GM21529 (cell line): ENCODE measurements around the gene PAX8.
"Not testable (repeated sequence)": the region's sequence is repeated elsewhere in the genome, so short reads cannot be mapped to it uniquely, and the experiment has no call there.

ENCODE experiments used
- ATAC-seq: cut with Tn5 transposase; IDR thresholded peaks from one replicate; pipeline ENCODE4 v1.9.1; 2021; ENCODE audit not compliant: unreplicated experiment

PAX8 gene

DNA sequence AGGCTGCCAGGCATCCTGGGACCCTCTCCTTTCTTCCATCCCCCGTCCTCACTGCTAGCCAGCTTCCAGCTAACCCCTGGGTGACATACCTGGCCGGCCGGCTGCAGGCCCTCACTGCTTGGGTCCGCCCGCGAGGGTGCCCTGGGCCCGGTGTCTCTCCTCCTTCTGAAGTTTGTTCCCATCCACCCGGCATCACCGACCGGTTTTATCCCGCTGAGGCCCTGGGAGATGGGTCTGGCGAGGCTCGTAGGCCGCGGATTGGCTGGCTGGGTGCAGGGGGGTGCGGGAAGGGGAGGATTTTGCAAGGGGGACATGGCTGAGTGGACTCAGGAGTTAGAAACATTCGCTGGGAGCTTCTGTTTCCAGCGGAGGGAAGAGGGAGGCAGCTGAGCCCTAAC lies at the start of gene PAX8:
PAX8 (minus strand) TSS at position 180 of the 398 bp plus-strand sequence. CDS start 527 bp downstream, outside the sequence.
- ATAC-seq: no peak

DNA sequence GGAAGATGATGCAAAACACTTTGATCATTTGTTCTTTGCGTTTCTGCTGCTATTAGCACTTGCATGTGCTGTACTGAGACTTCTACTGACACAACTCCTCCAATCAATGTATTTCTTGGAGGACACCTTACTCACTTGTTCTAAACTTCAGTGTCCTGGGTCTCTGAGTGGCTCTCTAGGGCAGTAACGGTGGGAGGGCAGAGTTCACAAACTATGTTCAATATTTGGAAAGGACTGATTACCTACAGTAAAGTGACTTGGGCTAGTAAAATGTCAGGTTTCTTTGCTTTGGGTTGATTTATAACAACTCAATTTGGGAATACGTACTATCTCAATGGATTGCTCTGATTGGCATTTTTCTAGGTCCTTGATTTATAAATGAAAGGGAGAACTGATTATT lies 49.3 kb upstream of the PAX8 start:
- no peak for ATAC-seq

DNA sequence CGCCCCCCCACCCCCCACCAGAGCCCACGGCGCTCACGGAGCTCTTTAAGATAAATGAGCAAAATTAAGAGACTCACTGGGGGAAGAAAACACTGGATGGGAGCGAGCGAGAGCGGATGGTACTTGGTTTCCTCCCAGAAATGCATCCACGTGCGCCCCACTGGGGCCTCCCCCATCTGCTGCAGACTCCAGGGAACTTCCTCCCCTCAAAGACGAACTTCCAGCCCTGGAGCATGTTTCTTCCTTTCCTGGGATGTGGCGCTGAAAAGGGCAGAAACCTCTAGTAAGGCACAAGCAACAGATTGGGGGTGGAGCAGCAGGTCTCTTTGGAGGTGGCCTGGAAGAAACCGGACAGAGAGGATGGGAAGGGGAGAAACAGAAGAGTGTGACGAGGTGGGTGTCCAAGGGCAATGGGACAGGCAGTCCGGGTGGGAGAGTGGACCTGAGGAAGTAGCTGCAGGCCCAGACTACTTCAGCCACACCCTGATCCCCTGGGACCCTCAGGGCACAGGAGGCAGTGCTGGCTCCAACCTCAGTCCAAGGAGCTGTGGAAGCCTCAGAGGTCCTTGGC lies 46.5 kb upstream of the PAX8 start:
- ATAC-seq: not testable (repeated sequence)

DNA sequence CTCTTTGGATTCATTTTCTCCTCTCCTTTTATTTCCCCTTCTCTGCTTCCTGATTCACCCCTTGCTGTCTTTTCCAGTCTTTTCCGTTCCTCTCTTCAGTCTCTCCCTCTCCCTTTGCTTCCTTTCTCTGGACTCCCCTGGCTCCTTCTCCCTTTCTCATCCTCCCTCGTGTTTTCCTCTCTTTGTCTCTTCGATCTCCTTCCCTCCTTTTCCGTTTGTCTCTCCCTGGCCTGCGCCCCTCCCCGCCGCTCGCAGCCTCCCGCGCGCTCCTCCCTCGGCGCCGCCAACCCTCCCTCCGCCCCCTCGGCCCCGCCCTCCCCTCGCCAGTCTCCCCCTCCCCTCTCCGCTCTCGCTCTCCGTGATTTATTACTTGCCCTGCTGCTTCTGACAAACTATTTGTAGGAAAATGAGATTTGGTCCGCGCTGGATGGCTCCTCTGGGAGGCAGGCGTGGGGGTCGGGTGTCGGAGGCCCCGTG lies 46.0 kb upstream of the PAX8 start:
- ATAC-seq: no peak

DNA sequence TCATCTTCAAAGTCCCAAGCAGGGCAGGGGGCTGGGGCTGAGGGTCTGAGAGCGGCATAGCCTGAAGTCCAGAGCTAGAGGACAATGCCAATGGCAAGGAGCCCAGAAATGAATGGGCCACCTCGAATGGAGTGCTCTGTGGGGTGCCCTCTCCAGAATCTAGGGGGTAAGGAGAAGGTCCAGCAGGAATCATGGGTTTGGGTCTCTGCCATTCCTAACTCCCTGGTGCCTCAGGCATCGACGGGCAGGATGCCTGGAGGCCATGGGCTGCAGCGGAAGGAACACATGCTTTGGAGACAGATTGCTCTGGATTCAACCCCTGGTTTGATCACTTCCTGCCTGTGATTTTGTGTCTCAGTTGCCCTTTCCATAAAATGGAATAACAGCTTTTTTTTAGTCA lies 44.4 kb upstream of the PAX8 start:
- not testable (repeated sequence) for ATAC-seq

DNA sequence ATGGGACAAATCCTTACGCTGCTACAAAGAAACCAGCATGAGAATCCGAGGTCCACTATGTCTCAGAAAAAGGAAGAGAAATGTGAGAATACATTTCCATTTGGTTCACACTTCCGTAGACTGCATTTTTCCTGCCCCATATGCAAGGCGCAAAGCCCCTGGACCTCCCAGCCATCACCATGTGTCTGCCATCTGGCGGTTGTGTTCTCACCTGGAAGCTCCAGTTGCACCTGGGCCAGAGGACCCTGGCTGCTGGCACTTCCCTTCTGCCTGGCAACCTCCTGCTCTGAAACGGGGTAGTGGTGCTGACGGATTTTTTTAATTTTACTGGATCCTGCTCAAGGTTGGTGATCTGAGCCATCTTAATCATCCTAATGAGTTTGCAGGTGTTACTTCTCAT lies 41.4 kb upstream of the PAX8 start:
- ATAC-seq: not testable (repeated sequence)

DNA sequence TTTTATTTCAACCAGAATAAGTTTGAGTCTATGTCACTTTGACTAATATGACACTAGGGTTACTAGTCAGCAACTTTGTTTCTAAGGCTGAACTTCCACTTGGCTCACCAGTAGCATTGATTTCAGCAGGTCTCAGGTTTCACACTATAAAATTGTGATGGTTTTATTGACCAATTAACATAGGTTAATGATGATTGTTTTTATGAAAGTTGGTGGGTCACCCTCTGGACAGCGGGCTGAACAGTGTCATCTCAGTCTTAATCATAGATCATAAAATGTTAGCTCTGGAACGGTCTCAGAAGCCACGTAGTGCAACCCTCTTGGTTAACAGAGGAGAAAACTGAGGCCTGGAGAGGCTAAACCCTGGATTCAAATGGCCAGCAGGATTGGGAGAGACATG lies 40.2 kb upstream of the PAX8 start:
- ATAC-seq: not testable (repeated sequence)

DNA sequence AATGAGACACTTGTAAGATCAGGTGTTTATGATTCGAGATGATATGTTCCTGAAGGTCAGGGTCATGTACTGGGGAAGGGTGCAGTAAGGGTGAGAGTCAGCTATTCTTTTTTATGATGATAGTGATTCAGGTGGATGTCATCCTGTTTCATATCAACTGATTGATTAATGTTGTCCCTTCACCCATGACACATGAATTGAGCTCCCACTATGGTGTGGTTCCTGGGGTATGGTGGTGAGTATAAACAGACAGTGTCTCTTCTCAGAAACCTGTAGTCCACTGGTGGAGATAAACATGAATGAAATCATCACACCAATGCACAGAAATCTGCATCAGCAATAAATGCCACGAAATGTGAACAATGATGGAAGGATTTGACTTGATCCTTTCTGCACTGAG lies 37.4 kb upstream of the PAX8 start:
- no peak for ATAC-seq

DNA sequence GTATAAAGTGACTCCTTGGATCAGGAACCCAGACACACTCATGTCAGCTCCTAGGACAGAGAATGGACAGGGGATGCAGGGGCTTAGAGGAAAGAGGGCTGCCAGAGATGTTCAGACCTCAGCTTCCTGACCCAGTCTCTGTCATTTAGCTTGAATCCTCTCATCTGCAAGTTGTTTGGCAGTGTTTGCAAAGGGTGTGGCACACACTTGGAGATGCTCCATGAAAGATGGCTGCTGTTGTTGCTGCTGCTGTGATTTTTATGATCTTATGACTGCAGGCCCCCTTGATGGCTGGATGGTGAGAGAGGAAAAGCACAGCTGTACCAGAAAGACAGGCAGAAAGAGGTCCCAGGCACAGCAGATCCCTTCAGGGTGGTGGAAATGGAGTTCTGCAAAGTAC lies 35.9 kb upstream of the PAX8 start:
- ATAC-seq: not testable (repeated sequence)

DNA sequence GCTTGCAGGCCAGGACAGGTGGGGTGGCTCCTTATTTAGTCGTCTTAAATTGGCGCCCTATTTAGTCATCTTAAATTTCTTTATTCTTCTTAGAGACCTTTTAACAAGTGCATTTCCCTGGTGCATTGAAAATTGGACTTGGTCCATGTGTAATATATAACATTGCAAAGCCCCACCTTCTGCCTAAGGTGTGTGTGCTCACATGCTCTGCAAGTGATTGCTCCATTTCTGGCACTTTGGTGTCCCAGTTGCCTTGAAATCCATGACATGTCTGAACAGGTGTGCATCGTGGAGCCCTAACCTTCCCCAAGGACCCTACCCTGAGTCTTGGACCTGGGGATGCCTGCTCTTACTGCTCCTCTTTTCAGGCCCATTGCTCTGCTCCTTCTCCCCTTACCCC lies 35.5 kb upstream of the PAX8 start:
- ATAC-seq: not testable (repeated sequence)

DNA sequence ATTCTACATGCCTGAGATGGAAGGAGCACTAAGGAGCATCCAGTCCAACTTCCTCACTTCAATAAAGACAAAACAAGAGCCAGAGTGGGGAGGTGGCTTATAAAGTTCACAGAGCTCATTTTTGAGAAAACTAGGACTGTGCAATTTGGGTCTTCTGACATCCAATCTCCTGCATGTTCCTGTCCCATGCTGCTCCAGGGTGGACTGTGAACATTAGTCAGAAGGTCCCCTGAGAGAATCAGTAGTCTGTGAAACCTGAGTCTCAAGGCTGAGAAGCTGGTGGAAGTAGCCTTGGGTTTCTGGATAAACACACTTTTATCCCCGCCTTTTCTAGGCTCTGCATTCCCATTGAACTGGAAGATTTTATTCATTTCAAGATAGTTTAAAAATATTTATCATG lies 33.1 kb upstream of the PAX8 start:
- ATAC-seq: not testable (repeated sequence)

DNA sequence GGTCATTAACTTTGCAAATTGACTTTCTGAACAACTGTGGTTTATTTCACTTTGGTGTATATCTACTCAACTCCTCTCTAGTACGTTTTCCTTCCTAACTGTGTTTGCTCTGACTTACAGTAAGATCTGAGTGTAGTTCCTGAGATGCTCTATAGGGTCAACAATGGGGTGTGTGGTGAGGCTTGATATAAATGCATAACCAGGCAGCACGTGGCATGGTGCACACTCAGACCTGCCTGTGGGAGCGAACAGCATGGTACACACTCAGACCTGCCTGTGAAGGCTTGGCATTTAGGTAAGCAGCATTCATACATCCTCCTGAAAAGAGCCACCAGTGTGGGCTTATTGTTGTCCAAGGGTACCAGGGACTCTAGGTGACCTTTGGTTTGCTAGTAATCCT lies 32.5 kb upstream of the PAX8 start:
- not testable (repeated sequence) for ATAC-seq

DNA sequence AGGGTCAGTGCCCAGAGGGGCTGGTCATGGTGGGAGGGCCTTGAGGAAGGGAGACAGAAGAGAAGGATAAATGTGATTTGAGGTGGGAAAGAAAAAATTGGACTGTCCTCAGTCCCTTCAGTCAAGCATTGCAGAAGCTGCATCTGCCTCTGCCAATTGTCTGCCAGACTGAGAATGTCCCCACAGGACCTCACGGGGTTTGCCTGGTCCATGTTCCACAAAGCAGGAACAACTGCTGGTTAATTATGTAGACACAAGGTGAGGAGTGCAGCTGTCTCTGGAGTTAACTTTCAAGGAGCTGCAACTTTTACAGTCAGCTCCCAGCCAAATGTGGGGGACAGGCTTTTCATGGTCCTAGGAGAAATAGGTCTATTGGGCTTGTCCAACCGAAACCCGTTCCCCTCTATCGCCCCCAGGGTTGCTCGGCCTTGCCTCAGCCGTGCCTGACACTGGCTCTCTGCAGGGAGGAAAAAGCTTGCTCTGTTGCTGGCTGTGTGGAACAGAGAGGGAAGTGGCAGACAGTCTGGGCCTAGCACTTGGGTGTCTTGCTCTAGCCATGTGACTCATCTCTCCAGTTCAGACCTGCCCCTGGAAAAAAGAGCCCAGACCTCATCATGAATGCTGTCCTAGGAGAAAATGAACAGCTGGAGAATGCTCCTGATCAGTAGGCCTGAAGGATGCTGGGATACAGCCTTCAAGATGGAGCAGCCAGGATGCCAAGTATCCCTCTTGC lies 31.1 kb upstream of the PAX8 start:
- no peak for ATAC-seq

DNA sequence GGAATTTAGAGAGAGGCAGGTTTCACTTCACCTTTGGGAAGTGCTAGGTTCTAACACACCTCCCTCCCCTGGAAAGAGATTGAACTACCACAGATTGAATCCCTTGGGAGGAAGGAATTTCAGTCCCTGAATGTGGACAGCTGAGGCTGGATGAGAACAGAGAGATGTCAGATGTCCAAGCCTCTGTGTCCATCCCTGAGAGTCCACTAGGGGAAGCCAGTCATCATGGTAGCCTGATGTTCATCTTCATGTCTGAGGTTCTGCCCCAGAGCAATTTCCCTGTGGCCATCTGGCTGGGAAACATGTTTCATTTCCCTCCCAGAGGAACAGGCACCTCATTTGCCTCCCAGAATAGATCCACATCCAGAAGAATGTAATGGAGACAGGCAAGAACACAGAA lies 30.1 kb upstream of the PAX8 start:
- ATAC-seq: not testable (repeated sequence)

DNA sequence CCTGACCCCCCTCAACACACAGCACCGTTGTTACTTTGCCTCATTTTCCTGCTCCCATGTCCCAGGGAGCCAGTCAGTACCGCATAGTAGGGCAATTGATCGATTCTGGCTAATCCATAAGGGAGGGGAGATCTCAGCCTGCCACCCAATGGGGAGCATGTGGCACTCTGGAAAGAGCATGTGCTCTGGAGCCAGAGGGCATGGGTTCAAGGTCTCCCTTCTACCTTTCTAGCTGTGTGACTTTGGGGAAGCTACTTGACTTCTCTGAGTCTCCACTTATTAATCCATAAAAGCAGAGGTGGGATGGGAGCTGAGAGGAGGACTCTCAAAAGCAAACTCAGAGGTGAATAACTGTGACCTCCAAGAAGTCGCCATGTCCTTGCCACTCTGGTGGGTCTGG lies 27.5 kb upstream of the PAX8 start:
- not testable (repeated sequence) for ATAC-seq

DNA sequence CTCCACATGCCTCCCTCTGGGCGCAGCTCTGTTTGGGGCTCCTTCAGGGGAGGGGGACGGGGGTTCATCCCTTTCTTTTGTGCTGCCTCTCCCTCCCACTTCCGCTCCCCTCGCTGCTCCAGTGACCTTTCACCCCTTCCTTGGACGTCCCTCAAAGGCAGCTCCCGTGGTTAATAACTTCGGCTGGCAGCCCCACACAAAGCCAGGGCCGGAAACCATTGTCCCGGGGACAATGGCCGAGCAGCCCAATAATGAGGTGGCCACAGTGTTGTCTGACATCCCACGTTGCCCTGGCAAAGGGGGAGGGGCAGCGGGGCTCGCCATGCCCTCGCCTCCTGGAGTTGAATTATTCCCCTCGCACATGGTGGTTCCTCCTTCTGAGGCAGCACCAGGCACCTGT lies 27.0 kb upstream of the PAX8 start:
- not testable (repeated sequence) for ATAC-seq

DNA sequence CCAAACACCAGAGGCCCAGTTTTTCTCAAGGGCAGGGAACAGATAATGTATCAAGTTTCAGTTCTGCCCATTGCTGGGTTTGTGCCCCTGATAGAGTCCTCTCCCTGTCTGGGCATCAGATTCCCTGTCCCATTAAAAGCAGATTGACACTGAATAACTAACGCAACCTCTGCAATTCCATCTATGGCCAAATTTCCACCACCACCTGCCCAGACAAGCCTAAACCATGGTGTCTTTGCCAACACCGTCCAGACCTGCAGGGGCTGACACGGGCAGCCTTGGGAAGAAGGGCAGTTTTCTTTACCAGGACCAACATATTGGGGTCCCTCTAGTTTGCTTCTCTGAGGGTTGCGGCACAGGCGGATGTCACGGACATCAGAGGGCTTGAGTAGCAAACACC lies 26.4 kb upstream of the PAX8 start:
- ATAC-seq: no peak

DNA sequence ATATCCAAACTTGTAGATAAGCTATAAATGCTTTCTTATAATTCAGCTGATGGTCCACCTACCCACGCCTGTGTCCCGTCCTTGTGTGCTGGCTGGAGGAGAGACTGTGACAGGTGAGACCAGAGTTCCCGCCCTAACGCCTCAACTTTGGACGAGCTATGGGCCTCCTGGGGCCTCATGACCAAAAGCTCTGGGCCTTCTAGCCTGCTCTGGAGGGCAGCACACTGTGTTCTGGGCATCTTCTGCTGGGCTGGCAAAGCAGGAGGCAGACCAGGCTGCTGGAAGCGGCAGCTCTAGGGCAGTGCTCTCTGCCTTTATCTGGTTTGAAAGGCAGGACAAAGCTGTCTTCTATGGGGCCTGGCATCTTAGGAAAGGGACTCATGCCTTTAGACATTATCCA lies 26.0 kb upstream of the PAX8 start:
- ATAC-seq: no peak

DNA sequence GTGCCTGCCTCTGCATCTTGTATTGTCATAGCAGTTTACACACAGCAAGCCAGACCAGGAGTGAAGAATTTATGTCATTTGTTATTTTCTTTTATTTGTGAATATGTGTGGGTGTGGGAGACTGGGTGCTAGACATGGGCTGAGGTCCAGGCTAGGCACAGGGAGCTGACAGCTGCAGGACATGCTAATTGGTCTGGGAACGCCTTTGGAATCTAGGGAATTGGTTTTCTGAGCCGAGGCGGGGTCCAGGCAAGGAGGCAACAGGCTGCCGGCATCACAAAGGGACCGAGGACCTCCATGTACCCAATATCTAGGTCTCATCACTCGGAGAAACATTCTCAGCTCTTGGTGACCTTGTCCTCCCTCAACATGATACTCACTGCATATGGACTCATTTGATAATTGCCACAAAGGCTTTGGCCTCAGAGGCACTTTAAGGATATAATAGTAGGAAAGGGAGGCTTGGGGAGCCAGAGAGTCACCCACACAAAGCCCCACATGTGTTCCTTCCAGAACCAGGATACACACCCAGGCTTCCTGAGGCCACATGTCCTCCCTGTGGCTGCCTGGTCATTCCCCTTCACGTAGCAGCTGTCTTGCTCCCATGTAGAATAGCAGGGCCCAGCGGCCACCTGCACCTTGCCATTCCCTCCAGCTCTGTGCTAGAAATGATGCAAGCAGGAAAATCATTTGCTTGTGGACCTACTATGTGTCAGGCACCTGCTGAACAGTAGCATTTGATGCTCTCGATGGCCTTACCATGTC lies 23.7 kb upstream of the PAX8 start:
- not testable (repeated sequence) for ATAC-seq

DNA sequence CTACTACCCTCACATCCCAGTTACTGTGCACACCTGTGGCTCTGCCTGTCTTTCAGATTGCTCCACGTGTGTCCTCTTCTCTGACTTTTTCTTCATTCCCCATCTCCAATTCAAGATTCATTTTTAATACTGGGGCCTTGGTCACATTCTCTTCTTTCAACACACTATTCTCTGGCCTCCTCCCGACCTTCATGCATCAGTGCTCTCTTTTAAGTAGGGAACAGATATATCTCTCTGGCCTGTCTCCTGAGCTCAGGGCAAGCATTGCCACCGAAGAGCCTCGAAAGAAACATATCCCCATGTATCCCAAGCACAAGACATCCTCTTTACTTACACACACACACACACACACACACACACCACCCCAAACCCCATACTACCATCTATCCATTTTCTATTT lies 21.6 kb upstream of the PAX8 start:
- no peak for ATAC-seq

DNA sequence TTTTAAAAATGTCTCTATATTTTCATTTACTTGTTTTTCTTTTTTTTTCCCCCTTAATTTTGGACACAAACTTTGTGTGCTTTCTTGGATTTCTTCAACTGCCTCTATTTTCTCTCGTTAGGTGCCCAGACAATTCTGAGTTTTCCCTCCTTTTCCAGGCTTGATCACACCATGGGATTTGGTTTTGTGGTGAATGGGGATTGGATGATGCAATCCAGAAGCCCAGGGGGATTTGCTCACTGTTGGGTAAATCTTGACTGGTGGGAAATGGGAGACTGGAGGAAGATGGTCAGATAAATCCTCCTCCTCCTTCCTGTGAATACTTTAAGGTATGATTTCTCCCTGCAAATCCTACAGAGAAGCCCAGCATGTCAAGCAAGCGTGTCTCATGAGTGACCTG lies 19.5 kb upstream of the PAX8 start:
- ATAC-seq: no peak

DNA sequence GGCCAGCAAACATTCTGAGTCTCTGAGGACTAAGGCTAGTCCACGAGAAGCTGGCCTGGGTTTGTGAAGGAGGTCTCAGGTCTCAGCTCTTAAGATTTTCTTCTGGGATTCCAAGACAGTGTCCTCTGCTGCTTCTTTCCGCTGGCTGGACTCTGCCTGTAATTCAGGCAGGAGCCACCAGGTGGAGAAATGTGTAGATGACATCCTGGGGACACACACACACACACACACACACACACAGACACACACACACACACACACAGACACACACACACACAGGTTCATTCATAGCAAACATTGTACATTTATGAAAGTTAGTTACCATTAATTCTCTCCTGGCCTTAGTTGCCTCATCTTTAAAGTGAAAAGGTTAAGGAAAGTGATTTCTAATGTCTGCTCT lies 18.9 kb upstream of the PAX8 start:
- not testable (repeated sequence) for ATAC-seq
